ENCODE measurements around the gene ARF5. TPM values are rescaled to one million over a fixed set of nuclear protein-coding genes. Genes with fewer than 3 reads are reported as not detected.
"Not testable (repeated sequence)": the region's sequence is repeated elsewhere in the genome, so short reads cannot be mapped to it uniquely, and the experiment has no call there.

The ARF5 gene
- 100 to 1,000 TPM; 158 to 206 (median 185) TPM for polyA plus RNA-seq (ENCODE audit: insufficient read length in 4 of 4)

- DNase-seq (ENCODE audit: low read depth in 4 of 4, low spot score in 3 of 4), result peak in 3 of 4 donors; percentile 76 to 79 (median 77)
Observed at GRCh38 chr7:127588019-127588696, at the start of gene ARF5. Gene ARF5 (plus strand): TSS chr7:127588411. CDS start chr7:127588499, 88 bp downstream.

- no peak for DNase-seq (ENCODE audit: low read depth in 4 of 4, low spot score in 3 of 4)
Observed at GRCh38 chr7:127539116-127539515, 49.1 kb upstream of the ARF5 start.

- not testable (repeated sequence) for DNase-seq (ENCODE audit: low read depth in 4 of 4, low spot score in 3 of 4)
Observed at GRCh38 chr7:127540461-127540860, 47.8 kb upstream of the ARF5 start.

- DNase-seq (ENCODE audit: low read depth in 4 of 4, low spot score in 3 of 4), result no peak
Observed at GRCh38 chr7:127541548-127541947, 46.7 kb upstream of the ARF5 start.

GRCh38 chr7:127546313-127546712 lies 41.9 kb upstream of the ARF5 start:
- DNase-seq (ENCODE audit: low read depth in 4 of 4, low spot score in 3 of 4), result no peak

GRCh38 chr7:127550247-127550646 lies 38.0 kb upstream of the ARF5 start:
- no peak for DNase-seq (ENCODE audit: low read depth in 4 of 4, low spot score in 3 of 4)

- DNase-seq (ENCODE audit: low read depth in 4 of 4, low spot score in 3 of 4), result no peak
Observed at GRCh38 chr7:127551941-127552340, 36.3 kb upstream of the ARF5 start.

GRCh38 chr7:127556404-127556803 lies 31.8 kb upstream of the ARF5 start:
- no peak for DNase-seq (ENCODE audit: low read depth in 4 of 4, low spot score in 3 of 4)

- no peak for DNase-seq (ENCODE audit: low read depth in 4 of 4, low spot score in 3 of 4)
Observed at GRCh38 chr7:127557803-127558202, 30.4 kb upstream of the ARF5 start.

GRCh38 chr7:127566242-127566641 lies 22.0 kb upstream of the ARF5 start:
- no peak for DNase-seq (ENCODE audit: low read depth in 4 of 4, low spot score in 3 of 4)

- not testable (repeated sequence) for DNase-seq (ENCODE audit: low read depth in 4 of 4, low spot score in 3 of 4)
Observed at GRCh38 chr7:127568034-127568433, 20.2 kb upstream of the ARF5 start.

- no peak for DNase-seq (ENCODE audit: low read depth in 4 of 4, low spot score in 3 of 4)
Observed at GRCh38 chr7:127571741-127572505, 16.3 kb upstream of the ARF5 start.

- DNase-seq (ENCODE audit: low read depth in 4 of 4, low spot score in 3 of 4), result no peak
Observed at GRCh38 chr7:127578036-127578684, 10.1 kb upstream of the ARF5 start.

GRCh38 chr7:127578711-127579275 lies 9.4 kb upstream of the ARF5 start:
- no peak for DNase-seq (ENCODE audit: low read depth in 4 of 4, low spot score in 3 of 4)

GRCh38 chr7:127580612-127581011 lies 7.6 kb upstream of the ARF5 start:
- no peak for DNase-seq (ENCODE audit: low read depth in 4 of 4, low spot score in 3 of 4)

GRCh38 chr7:127581716-127582115 lies 6.5 kb upstream of the ARF5 start:
- DNase-seq (ENCODE audit: low read depth in 4 of 4, low spot score in 3 of 4), result no peak

GRCh38 chr7:127582361-127582760 lies 5.8 kb upstream of the ARF5 start:
- no peak for DNase-seq (ENCODE audit: low read depth in 4 of 4, low spot score in 3 of 4)

- DNase-seq (ENCODE audit: low read depth in 4 of 4, low spot score in 3 of 4), result no peak
Observed at GRCh38 chr7:127584648-127585043, 3.6 kb upstream of the ARF5 start.

GRCh38 chr7:127585044-127585953 lies 2.9 kb upstream of the ARF5 start, which contains the start of gene GCC1:
Gene GCC1 (minus strand): TSS chr7:127585596. CDS start chr7:127585182, 414 bp downstream.
- peak; percentile 72 to 85 (median 82) for DNase-seq (ENCODE audit: low read depth in 4 of 4, low spot score in 3 of 4)

GRCh38 chr7:127586346-127586745 lies 1.9 kb upstream of the ARF5 start:
- no peak for DNase-seq (ENCODE audit: low read depth in 4 of 4, low spot score in 3 of 4)

Data from left renal pelvis (tissue), 4 donors.